ENCODE data around the gene IGFBP2. TPM values are rescaled to one million over a fixed set of nuclear protein-coding genes. Genes with fewer than 3 reads are reported as not detected.

Gene IGFBP2
- total and polyA plus RNA-seq, 2 of the 13 experiments (the other 11 are each of a cell fraction or from before 2014, with no cell fraction given) = 2.0 to 5.8 TPM

DNA sequence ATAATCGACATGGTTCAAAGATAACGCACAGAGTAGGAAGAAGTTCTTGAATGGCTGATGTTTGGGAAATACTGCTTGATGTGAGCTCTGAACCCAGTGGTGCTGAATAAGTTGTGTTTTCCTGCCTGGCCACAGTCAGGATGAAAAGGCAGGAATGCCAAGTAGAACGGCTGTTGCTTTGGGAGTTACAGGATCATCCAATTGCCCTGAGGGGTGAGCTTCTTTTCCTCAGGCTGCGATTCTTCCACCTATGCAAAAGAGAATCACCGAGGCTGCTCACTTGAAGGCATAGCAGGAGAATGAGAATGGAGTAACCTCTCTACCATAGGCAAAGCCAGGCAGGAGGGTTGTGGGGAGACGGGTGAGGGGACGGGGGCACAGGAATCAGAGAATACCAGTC lies 14.4 kb upstream of the IGFBP2 start:
- H3K4me2 ChIP-seq (ENCODE audit: low read depth, low read length) = no peak overlapping the region
- ChIA-PET POLR2A (interaction anchor here (1.4 kb wide), 1 partner anchor 120 kb away, joined by 3 read pairs; the partner anchor contains the start of gene RPL37A), CTCF (ENCODE audit: low intra/inter-chr PET ratio, low total read pairs) (no interaction called here)
- peaks cover 2 to 22% of the 10 kb centered on the region in 2 experiments; a peak in 4 of 5 replicates for H3K27me3 ChIP-seq (ENCODE audit: control insufficient read depth in 1 of 2, insufficient read depth in 2 of 2, low read length in 2 of 2)
- no peaks in the 10 kb centered on the region for H3K79me2 ChIP-seq (ENCODE audit: insufficient read depth, low read length)
- no peaks in the 10 kb centered on the region for H3K9me3 ChIP-seq (ENCODE audit: low read length)
- no peak overlapping the region for H3K9ac ChIP-seq (ENCODE audit: insufficient read depth, low read depth, low read length)
- H3K4me3 ChIP-seq (replicated peaks in 1 of 3; ENCODE audit: insufficient read depth in 1 of 3, low read depth in 2 of 3, low read length in 3 of 3) = no peak overlapping the region
- no peak overlapping the region for H3K27ac ChIP-seq (ENCODE audit: extremely low read length, insufficient read depth, low read length)
- no peak for DNase-seq (ENCODE audit: low spot score)
- FAIRE-seq = no peak
- intact Hi-C loops (cut with micrococcal nuclease; ENCODE audit: unreplicated experiment) = loop anchor here (5.0 kb wide), 1 partner anchor 36 kb away; no protein-coding TSS in a partner anchor
- no peak overlapping the region for H2AFZ ChIP-seq (ENCODE audit: low read length)
- WGBS (ENCODE audit: low lambda C conversion rate) = 56% methylated on average over 7 of the region's 7 CpGs
- BruUV-seq (replicated peaks) = no TSS peak
- in situ Hi-C loops (cut with HindIII; ENCODE audit: extremely low pct_ligation_motif_present, low pct_unique_long_range_greater_than_20kb) = no loop called here
- ATAC-seq = no peak
- H3K36me3 ChIP-seq (replicated peaks in 1 of 2; ENCODE audit: control insufficient read depth in 1 of 2, insufficient read depth in 2 of 2, low read length in 2 of 2) = no peaks in the 10 kb centered on the region
- no peaks in the 10 kb centered on the region for H4K20me1 ChIP-seq (ENCODE audit: insufficient read depth, low read length)
- peaks cover 48% of the 10 kb centered on the region for H3K4me1 ChIP-seq (ENCODE audit: insufficient read depth, low read length)
- TF ChIP-seq ZFX (CRISPR knock-in tag; IDR thresholded peaks at IDR 0.05; ENCODE audit: low read depth) = 0 out of 2 replicates have a peak, but pooled peaks have one; percentile 2
- TF ChIP-seq ZNF3 (CRISPR knock-in tag; IDR thresholded peaks at IDR 0.05) = no peak

- Histone ChIP-seq H3K4me3 (replicated peaks in 1 of 3; ENCODE audit: insufficient read depth in 1 of 3, low read depth in 2 of 3, low read length in 3 of 3) (no peak overlapping the region), H2AFZ (ENCODE audit: low read length) (no peak overlapping the region), H4K20me1 (ENCODE audit: insufficient read depth, low read length) (no peaks in the 10 kb centered on the region), H3K4me1 (ENCODE audit: insufficient read depth, low read length) (peaks cover 46% of the 10 kb centered on the region), H3K4me2 (ENCODE audit: low read depth, low read length) (no peak overlapping the region), H3K79me2 (ENCODE audit: insufficient read depth, low read length) (no peaks in the 10 kb centered on the region), H3K27me3 (ENCODE audit: control insufficient read depth in 1 of 2, insufficient read depth in 2 of 2, low read length in 2 of 2) (peaks cover 2 to 29% of the 10 kb centered on the region in 2 experiments; a peak in 4 of 5 replicates), H3K9ac (ENCODE audit: insufficient read depth, low read depth, low read length) (no peak overlapping the region), H3K36me3 (replicated peaks in 1 of 2; ENCODE audit: control insufficient read depth in 1 of 2, insufficient read depth in 2 of 2, low read length in 2 of 2) (no peaks in the 10 kb centered on the region), H3K27ac (ENCODE audit: extremely low read length, insufficient read depth, low read length) (no peak overlapping the region), H3K9me3 (ENCODE audit: low read length) (no peaks in the 10 kb centered on the region)
- CTCF ChIA-PET (ENCODE audit: low intra/inter-chr PET ratio, low total read pairs) = no interaction called here
- no TSS peak for BruUV-seq (replicated peaks)
- WGBS (ENCODE audit: low lambda C conversion rate) = 32% methylated on average over 12 of the region's 12 CpGs
- in situ Hi-C loops (cut with HindIII; ENCODE audit: extremely low pct_ligation_motif_present, low pct_unique_long_range_greater_than_20kb) = no loop called here
- POLR2A ChIA-PET = interaction anchor here (0.7 to 1.4 kb wide), 7 partner anchors 14 to 121 kb away, joined by 3 to 8 read pairs (median 3); partner anchors contain the start of gene RPL37A
- FAIRE-seq = no peak
- intact Hi-C loops (cut with micrococcal nuclease; ENCODE audit: unreplicated experiment) = loop anchor here (5.0 kb wide), 1 partner anchor 37 kb away; no protein-coding TSS in a partner anchor
- DNase-seq (ENCODE audit: low spot score) = peak; percentile 62
- ATAC-seq = peak; percentile 50
- TF ChIP-seq SRY (CRISPR knock-in tag; IDR thresholded peaks at IDR 0.05) = peak; percentile 34; the same call in 1 of the 2 replicates
- TF ChIP-seq SNRNP70 (IDR thresholded peaks at IDR 0.05; ENCODE audit: low read depth, low read length) = no peak
- 0 out of 2 replicates have a peak, but pooled peaks have one; percentile 34 for TF ChIP-seq NR2F2 (IDR thresholded peaks at IDR 0.05; ENCODE audit: borderline replicate concordance, low read depth)
- no peak for TF ChIP-seq ZNF816 (CRISPR knock-in tag; IDR thresholded peaks at IDR 0.05; ENCODE audit: borderline replicate concordance)
- no peak for TF ChIP-seq ZSCAN30 (CRISPR knock-in tag; IDR thresholded peaks at IDR 0.05)
- no peak for TF ChIP-seq MAFG (CRISPR knock-in tag; IDR thresholded peaks at IDR 0.05)
- TF ChIP-seq ZNF230 (CRISPR knock-in tag; IDR thresholded peaks at IDR 0.05) = no peak
- TF ChIP-seq ZBTB2 (CRISPR knock-in tag; IDR thresholded peaks at IDR 0.05; ENCODE audit: low read depth) = no peak
- peak; percentile 68 for TF ChIP-seq PITX1 (CRISPR knock-in tag; IDR thresholded peaks at IDR 0.05)
- peak; percentile 36; the same call in 1 of the 2 replicates for TF ChIP-seq SALL1 (CRISPR knock-in tag; IDR thresholded peaks at IDR 0.05)
- no peak for TF ChIP-seq HOXA5 (CRISPR knock-in tag; IDR thresholded peaks at IDR 0.05)
These were observed 13.5 kb upstream of the IGFBP2 start for GRCh38 chr2:216619411-216620393.
